ENCODE measurements around the gene PXDN.
"Not testable (repeated sequence)": the region's sequence is repeated elsewhere in the genome, so short reads cannot be mapped to it uniquely, and the experiment has no call there.

PXDN gene

DNA sequence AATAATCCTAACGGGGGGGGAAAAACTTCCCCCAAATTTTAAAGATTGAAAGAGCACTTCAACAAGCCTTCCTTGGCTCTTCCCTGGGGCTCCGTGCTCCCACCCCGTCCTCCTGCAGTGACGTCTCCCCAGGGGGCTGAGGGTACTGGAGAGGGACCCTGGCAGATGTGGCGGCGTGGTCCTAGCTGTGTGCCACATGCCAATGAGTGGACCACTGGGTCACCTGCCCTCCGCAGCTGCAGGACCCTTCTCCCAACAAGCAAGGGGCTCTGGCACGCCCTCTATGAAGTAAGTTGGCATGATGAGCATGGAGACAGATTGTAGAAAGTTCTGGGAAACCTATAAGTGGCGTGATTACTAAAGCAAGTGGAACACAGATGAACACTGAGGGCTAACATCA, 46.7 kb downstream of the PXDN start:
- no peak for DNase-seq

DNA sequence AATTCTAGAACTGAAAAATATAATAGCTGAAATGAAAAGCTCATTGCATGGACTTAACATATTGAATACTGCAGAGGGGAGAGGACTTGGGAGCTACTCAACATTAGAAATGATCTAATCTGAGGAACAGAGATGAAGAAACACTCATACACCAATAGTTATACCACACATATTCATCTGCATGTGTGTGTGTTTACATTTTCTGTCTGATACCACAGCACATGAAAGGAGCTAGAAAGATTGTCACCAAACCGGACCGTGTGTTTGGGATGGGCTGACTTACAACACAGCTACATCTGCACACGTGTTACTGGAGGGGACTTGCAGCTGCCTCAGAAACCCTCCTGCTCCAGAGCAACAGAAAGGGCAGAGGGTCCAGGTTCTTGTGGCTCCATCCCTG, 47.8 kb downstream of the PXDN start:
- no peak for DNase-seq

DNA sequence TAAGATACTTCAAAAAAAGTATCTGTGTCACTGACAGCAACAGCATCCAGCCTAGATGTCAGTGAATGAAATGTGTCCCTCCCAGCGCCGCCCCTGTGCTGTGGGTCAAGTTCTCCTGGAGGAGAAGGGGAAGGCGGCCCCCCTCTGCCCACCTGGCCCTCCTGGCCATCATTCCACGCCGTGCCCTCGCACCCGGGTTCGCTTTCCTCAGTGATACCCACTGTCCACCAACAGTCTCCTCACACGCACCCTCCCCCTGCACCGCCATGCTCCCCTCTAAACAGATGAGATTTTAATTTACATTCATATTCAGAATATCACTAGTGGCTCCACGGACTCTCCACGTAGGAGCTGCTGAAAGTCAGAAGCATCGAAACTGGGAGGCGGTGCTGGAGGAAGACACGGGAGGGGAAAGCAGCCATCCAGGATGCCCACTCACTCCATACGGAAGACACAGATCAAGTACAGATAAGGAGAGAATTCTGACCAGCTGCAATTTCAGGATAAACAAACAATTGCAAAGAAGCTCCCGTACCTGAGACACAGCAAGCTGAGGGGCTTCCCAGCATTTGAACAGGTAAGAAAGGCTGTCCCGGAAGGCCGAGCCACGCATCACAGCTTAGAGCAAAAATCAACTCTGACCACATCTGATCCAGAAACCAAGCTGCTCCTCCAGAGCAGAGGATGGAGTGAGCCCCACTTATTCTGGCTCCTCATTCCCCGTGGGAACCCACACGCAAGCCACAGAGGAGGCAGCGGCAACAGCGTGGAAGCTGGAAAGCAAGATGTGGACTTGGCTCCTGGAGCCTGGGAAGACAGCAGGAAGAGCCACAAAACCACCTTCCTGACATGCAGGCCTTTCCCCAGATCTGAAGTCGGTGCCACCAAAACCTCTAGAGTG, 49.7 kb downstream of the PXDN start:
- DNase-seq, result no peak

DNA sequence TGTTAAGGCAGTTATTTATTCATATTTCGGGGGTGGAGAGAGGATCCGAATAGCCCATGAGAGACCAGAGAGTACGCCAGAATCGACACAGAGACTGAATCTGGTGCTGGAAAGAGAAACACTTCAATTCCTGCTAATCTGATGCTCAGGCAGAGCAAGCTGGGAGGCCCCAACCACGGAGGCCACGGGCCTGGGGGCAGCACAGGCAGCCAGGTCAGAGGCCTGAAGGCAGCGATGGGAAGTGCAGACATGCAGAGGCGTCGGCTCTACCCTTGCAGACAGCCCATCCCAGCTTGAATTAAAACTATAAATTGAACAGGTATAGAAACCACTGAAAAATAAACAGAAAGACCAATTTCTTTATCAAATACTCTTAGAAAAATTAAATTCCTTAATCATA, 50.6 kb downstream of the PXDN start:
- no peak for DNase-seq

DNA sequence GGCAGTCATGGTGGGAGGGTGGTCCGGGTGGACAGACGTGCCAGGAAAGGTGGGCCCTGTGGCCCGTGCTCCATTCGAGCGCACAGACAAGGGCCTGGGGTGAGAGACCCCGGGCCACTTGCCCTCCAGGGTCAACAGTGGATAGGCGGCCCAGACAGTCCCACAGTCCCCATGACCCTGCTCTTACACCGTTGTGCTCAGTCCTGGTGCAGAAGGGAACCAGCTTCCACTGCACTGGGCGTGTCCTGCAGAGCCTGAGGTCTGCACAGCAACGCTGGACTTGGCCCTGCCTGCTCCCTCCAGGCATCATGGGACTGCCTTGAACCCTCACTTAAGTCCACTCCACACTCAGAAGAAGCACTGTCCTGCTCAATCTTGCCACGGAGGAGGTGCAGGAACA, 52.0 kb downstream of the PXDN start:
- DNase-seq, result no peak

DNA sequence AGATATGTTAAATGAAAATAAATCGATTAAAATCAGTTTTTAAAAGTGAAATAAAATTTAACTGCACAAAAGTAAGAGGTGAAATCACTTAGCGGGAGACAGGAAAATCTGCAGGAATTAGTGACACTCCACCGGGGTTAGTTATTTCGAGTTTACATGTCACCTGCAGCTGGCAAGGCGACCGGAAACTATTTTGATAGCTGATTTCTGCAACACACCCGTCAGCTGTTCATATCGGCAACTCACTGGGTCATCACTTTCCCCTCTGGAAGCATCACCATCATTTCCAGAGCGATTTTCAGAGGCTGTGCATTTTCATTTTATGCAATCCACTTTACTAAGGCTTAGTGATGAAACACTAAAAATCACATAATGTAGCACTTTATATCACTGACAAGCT, 52.9 kb downstream of the PXDN start:
- no peak for DNase-seq

DNA sequence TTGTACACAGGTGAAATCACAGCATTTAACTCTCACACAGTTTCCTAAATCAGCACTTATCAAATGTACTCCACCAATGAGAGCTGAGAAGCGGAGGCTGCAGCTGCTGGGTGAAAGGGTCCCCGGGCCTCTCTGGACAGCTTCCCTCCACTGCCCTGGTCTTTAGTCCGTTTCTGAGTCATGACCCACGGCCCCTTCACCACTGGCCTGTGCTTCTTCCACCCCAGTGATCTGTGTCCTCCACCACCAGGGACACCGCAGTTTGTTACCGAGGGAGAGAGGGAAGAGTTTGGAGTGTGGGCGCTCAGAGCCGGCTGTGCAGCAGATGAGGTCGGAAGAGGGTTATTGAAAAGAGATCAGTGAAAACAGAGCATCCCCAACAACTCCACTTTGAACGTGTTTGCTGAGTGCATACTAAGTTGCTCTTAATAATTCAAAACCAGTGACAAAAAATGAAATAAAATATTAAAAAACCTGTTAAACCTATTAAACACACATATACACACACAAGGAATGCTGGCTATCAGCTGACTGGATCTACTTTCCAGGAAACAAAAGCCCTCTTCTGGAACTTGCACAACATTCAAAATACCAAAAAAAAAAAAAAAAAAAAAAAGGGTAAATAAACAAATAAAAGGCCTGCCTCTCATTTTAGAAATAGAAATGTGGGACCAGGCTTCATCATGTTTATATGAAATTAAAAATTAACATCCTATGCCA, 54.1 kb downstream of the PXDN start:
- DNase-seq, result no peak

DNA sequence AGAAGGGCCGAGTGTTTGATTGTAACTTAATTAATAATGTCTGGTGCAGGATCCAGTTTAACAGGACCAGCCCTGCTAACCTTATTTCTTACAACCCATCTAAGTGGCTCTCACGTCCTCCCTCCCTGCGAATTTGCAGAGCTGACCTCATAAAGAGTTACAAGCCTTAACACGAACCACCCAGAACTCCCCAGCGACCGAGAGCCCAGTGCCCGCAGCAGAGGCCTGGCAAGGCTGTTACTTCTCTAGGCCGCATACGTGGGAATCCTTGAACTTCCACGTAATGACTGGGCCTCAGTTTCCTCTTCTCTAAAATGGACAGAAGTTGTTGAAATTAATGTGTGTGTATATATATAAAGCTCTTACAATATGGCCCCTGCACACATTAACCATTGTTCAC, 55.5 kb downstream of the PXDN start:
- DNase-seq, result no peak

DNA sequence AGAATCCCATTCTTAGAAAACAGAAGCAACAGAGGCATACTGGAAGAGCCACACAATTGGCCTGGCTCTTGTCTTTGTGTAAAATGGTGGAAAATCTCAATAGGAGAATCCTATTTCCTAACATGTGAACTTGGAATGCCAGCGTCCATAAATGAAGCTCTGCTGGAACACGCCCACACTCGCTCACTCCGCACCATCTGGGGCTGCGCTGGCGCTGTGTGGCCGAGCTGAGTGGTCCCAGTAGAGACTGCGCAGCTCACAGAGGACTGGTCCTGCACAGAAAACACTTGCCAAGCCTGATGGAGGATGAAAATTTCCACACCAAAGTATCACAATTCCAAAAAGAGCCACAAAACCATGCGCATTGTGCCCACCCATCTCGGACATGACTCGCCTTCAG, 56.2 kb downstream of the PXDN start:
- no peak for DNase-seq

DNA sequence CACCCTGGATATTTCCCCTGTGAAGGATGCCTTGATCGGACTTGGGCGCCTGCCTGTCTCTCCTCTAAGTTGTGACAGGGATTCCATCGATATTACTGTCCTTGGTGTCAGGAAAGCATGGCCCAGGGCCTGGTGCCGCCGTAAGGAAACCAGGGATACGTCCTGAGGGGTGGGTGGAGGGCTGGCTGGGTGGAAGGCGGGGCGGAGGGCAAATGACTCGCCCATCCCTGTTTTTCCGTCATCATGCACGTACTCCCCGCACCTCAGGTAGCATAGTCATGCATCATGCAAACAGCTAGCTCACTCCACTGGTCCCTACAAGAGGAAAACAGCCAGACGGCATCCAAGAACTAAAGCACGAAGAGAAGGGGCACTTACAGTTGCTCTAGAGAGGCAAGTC, 57.1 kb downstream of the PXDN start:
- no peak for DNase-seq

DNA sequence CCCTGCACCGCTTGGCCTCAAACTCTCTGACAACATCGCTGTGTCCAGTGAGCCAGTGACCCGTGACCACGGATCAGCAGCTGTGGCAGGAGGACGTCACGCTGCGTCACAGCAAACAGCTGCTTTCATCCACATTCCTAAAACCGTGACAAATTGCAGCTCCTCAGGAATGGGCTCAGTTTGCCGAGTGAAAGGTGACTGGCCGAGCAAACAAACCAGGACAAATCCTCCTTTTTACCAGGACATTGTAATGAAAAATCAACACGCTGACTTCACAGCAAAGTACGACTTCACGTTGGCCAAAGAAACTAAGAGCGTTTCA, 57.6 kb downstream of the PXDN start:
- DNase-seq, result no peak

DNA sequence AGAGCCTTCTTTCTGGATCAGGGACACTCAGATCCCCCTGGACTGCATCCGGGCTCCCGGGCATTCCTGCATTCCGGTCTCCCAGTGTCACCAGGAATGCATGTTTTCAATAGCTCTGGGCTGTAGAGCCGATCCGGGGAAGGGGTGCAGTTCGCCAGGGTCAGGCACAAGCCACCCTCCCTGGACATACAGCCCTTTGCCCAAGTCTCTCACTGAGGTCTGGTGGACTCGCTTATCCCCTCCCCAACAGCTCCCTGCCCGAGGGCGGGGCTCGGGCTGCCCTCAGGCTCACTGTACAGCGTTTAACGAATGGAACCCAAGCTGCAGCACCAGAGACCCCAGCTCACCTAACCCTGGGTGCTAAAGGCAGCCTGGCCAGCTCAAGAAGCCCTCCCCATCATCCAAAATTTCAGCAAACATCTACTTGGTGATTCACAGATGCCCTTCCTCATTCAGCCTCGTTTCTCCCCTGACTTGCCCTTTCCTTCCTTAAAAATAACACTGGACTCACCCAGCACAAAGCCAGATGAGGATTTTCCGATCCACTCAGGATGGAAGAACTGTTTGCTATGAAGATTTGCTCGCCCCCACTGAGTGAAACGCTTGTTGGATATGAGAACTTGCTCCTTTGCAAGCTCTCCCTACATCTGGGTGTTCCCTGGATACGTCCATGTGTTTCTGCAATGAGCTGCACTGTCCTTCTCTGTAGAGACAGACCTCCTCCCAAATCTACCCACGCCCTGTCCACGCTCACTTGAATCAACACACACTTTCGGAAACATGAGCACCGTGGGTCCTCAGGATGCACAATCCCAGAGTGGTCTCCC, 58.1 kb downstream of the PXDN start:
- DNase-seq, result no peak

DNA sequence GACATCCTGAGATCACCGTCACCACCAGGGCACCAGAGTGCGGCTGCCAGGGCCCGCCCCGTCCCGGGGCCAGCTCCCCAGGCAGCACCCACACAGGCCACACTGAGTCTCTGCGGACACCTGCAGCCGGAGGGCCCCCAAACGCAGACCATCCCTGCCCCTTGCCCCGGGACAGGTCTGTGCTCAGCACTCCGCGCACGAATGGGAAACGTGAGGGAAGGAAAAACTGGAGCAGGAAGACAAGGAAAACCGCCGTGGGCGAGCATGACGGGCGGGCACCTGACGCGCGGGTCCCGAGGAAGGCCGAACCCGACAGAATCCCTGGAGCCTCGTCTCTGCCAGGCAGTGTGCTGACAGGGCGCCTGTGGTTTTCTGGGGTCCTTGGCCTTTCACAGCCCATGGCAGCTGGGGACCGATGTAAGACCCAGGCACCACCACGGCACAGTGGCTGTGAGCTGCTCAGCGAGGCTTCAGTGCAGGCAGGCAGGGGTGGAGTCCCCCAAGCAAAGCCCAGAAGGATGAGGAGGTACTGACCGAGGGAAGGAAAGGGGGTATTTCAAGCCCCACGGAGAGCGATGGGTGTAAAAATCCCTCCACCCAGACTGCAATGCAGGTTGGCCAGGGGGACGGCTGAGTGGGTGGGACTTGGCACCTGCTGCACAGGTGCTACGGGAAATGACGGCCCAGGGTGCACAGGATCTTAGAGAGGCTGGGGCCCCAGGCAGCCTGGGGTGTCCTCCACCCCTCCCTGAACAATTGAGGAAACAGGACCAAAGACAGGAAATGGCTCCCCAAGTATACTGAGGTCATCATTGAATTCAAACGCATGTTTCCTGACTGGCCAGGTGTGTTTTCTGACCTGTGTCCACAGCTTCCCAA, 59.0 kb downstream of the PXDN start:
- DNase-seq, result no peak

DNA sequence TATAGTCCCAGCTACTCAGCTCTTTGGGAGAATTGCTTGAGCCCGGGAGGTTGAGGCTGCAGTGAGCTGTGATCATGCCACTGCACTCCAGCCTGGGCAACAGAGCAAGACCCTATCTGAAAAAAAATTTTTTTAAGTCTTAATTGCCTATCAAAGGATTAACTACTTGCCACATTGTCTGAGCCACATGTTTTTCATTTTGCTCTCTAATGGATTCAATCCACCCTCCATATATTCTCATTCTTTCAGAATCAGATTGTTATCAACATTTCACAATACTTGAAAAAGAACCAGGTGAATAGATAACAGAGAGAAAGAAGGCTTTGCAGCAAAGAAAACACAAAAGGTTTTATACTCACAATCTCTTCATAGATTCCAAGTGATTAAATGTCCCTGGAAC, 61.0 kb downstream of the PXDN start:
- DNase-seq, result no peak

DNA sequence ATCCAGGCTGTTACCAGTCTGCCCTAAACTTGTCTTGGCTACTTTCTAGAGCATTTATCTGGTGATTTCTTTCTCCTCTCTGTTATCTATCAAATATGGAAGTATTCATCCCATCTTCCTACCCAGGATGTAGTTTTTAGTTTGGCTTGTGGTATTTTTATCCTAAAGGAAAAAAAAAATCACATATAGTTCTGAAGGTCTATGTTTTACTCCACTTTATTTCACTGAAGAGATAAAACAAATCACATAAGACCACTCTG, 62.2 kb downstream of the PXDN start:
- no peak for DNase-seq

DNA sequence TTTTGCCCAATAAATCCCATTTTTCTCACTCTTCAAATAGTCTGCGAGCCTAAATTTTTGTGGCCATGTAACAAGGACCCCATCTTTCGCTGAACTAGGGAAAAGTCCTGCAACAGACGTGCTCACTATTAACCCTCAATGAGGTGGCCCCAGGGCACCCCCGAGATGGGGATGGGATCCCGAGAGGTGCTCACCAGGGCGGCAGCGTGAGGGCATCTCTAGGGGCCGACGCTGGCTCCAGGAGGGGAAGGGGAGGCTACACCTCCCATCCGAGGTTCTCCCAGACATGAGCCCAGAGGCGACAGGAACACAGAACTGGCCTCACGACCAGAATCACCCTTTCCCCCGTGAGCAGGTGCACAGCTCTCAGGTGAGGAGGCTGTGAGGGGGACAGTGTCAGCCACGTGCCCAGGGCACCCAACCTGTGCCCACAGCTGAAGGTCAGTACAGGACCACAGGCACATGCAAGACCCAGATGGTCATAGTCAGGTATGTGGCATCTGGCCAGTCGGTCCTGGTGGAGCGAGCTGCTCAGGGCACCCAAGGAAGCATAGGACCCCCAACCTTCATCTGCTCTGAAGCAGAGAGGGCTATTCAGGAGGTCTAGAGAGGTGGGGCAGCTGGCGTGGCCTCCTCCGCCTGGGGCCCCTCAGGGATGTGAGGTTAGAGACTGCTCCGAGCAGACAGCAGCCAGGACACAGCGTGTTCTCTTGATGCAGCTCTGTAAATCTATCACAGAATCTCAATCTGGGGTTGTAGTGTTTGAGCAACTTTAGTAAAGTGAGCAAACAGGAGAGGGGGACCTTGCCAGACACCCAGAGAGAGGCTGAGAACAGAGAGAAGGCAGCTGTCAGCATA, 62.8 kb downstream of the PXDN start:
- no peak for DNase-seq

DNA sequence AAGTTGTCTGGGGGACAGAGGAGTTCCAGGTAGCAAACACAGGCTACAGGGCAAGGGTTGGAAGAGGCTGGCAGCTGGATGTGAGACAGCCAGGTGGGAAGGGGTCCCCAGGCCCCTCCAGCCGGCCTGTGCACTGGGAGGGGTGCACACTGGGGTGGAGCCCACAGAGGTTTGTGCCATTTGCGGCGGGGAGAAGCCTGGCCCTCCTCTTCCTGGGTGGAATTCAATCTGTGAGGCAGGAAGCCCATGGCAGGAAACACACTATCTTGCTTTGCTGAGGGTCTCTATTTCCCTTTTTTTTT, 63.3 kb downstream of the PXDN start:
- no peak for DNase-seq

DNA sequence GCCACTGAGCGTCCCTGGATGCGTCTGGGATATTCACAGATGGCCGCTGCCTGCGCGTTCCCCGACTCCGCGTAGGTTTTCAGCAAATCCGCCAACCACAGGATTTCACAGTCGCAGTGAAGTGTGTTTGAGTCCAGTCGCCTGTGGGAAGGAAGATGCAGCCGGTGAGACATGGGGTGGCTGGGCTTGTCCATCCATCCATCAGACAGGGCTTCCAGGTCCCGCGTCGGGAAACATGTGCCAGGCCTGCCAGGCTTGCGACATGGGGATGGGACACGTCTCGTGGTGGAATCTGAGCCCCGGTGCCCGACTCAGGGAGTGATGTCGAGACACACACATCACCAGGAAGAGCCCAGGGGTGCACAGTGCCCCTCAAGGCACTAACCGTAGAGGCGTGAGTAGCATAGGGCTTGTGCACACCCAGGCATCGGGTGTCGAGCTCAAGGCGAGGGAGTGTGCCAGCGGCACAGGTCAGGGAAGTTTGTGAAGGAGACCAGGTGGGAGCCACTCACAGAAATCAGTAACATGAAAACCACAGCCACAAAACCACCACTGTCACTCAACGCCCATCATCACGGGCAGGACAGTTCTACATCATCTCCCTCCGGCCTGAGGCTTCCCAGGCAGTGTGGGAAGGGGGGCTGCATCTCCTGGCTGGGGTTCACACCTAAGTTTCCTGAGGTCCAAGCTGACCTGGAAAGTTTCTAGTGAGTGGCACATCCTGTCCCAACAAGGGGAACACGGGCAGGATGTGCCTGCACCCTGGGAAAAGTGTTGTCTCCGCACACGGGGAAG, 63.9 kb downstream of the PXDN start:
- no peak for DNase-seq

DNA sequence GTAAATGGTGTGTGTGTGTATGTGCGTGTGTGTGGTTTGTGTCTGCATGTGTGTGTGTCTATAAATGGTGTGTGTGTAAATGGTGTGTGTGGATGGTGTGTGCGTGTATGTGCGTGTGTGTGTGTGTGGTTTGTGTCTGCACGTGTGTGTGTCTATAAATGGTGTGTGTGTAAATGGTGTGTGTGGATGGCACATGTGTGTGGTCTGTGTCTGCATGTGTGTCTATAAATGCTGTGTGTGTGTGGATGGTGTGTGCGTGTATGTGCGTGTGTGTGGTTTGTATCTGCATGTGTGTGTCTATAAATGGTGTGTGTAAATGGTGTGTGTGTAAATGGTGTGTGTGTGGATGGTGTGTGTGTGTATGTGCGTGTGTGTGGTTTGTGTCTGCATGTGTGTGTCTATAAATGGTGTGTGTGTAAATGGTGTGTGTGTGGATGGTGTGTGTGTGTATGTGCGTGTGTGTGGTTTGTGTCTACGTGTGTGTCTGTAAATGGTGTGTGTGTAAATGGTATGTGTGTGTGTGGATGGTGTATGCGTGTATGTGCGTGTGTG, 64.8 kb downstream of the PXDN start:
- not testable (repeated sequence) for DNase-seq

DNA sequence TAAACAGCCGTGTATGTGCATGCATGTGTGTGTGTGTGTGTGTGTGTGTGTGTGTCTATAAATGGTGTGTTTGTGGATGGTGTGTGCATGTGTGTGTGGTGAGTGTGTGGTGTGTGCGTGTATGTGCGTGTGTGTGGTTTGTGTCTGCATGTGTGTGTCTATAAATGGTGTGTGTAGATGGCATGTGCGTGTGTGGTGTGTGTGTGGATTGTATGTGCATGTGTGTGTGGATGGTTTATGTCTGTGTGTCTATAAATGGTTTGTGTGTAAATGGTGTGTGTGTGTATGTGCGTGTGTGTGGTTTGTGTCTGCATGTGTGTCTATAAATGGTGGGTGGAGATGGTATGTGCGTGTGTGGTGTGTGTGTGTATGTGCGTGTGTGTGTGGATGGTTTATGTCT, 65.2 kb downstream of the PXDN start:
- DNase-seq, result not testable (repeated sequence)

DNA sequence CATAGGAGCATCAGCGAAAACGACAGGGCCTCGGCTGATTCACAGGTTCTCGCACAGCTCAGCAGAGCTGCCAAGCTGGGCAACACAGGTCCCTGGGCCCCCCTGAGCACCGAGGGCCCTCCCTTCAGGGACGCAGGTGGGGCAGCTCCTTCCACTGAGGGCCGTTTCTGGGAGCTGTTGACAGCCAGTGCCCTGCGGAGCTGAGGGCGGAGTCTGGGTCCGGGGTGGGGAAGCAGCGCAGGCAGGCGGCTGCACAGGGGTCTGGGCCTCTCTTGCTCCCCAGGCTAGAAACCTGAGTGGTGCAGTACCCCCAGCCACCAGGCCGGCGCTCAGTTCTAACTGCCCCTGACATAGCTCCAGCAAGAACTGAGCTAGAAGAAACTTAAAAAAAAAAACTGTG, 65.7 kb downstream of the PXDN start:
- DNase-seq, result no peak
